Mammary epithelial cell (primary cell): ENCODE data around the gene ENC1.

ENCODE experiments used
- EZH2 ChIP-seq: IDR thresholded peaks from 2 replicates; pipeline ENCODE4 v1.6.1; 2012; ENCODE audit warnings: low read length, inconsistent platforms, borderline replicate concordance
- TF ChIP-seq, protein P1 (sequence below), 2 donors: IDR thresholded peaks in 1 of 2; conservative IDR thresholded peaks in 1 of 2; 2 replicates each; pipeline ENCODE4 v1.5.1; 2011 to 2012; ENCODE audit warnings: inconsistent platforms in 2 of 2, low read length in 2 of 2, mild to moderate bottlenecking in 2 of 2, control low read depth in 1 of 2, low read depth in 1 of 2; ENCODE audit not compliant: insufficient read depth in 1 of 2; ENCODE audit errors: extremely low read depth in 1 of 2

DNA sequence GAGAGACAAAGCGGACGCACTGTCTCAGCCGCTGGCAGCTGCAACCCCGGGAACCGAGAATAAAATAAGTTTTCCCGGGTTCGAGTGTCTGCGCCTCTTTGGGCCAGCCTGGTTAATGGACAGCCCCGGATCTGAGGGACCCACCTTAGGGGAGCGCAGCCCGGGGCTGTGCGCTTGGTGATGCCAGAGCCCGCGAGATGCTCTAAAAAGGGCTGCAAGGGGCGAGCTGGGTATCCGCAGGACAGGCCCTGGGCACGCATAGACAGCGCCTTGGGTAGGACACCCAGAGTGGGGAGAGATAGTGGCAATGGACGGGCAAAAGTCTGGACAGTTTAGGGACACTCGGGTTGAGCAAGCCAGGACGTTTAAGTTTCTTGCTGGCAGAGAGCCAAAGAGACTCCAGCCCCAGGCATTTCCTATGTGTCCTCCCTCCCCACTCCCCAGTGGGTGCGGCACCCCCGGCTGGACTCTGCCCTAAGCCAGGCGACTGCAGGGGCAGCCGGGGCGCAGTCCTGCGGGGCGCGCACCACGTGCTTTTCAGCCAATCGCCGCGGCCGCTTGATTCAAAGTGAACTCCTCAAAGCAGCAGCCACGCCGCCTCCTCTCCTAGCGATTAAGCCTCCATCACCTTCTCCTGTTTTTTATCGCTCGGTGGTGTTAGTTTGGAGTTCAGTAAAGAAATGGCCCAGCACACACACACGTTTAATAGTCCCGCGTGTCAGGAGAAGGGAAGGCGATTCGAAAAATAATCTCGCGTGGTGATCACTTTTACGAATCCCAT lies 616 bp upstream of the ENC1 start:
- TF ChIP-seq, protein P1, sequence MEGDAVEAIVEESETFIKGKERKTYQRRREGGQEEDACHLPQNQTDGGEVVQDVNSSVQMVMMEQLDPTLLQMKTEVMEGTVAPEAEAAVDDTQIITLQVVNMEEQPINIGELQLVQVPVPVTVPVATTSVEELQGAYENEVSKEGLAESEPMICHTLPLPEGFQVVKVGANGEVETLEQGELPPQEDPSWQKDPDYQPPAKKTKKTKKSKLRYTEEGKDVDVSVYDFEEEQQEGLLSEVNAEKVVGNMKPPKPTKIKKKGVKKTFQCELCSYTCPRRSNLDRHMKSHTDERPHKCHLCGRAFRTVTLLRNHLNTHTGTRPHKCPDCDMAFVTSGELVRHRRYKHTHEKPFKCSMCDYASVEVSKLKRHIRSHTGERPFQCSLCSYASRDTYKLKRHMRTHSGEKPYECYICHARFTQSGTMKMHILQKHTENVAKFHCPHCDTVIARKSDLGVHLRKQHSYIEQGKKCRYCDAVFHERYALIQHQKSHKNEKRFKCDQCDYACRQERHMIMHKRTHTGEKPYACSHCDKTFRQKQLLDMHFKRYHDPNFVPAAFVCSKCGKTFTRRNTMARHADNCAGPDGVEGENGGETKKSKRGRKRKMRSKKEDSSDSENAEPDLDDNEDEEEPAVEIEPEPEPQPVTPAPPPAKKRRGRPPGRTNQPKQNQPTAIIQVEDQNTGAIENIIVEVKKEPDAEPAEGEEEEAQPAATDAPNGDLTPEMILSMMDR (conservative IDR thresholded peaks at IDR 0.05 in 1 of 2, IDR thresholded peaks at IDR 0.05 in 1 of 2; ENCODE audit: extremely low read depth in 1 of 2, insufficient read depth in 1 of 2, low read depth in 1 of 2, low read length in 2 of 2), result no peak
- no peak for TF ChIP-seq EZH2
